AG04450 (cell line): Measurements from ENCODE around the gene KCNA10. TPM values are rescaled to one million over a fixed set of nuclear protein-coding genes. Genes with fewer than 3 reads are reported as not detected.

ENCODE experiments used
- CTCF ChIA-PET: fragments of 300-600, 350-600 bp; formaldehyde crosslinking; extraction: SDS; loops from one replicate; lab custom pipeline; 2022; ENCODE audit warnings: antibody characterized with exemption, inconsistent platforms; lab: Charles Lee
- POLR2A ChIA-PET: fragments of 350-600 bp; formaldehyde crosslinking; extraction: SDS; loops from one replicate; lab custom pipeline; 2021; ENCODE audit warnings: antibody characterized with exemption, inconsistent platforms; lab: Yijun Ruan, JAX
- DNase-seq: peaks from one replicate; pipeline ENCODE4 v3.0.0-alpha.2; 2011; ENCODE audit warnings: low read depth, low spot score
- H3K27ac ChIP-seq: one replicate; pipeline ENCODE4 v1.5.1; 2012; ENCODE audit warnings: low read depth, low read length, control low read depth
- H3K27me3 ChIP-seq: one replicate; pipeline ENCODE4 v1.6.0; 2012; ENCODE audit warnings: low read length; ENCODE audit not compliant: control insufficient read depth, insufficient read depth
- H3K4me3 ChIP-seq: 2 replicates; pipeline ENCODE4 v1.5.1; 2011; ENCODE audit warnings: mild to moderate bottlenecking, low read depth, low read length, control low read depth
- H3K9me3 ChIP-seq: 2 replicates; pipeline ENCODE4 v1.5.1; 2012; ENCODE audit warnings: low read length; ENCODE audit not compliant: control insufficient read depth, insufficient read depth
- polyA plus RNA-seq: library from polyadenylated mRNA; depleted of rRNA; stranded (reverse); fragments of >200 nt; gene quantifications from 2 replicates; pipeline ENCODE4 v1.2.3, GENCODE V29; 2011
- TF ChIP-seq, protein P1 (sequence below): IDR thresholded peaks from 2 replicates; pipeline ENCODE4 v1.5.1; 2011; ENCODE audit warnings: low read depth, low read length, control low read depth, inconsistent platforms

KCNA10 gene
- polyA plus RNA-seq, 1 experiment, result not detected

DNA sequence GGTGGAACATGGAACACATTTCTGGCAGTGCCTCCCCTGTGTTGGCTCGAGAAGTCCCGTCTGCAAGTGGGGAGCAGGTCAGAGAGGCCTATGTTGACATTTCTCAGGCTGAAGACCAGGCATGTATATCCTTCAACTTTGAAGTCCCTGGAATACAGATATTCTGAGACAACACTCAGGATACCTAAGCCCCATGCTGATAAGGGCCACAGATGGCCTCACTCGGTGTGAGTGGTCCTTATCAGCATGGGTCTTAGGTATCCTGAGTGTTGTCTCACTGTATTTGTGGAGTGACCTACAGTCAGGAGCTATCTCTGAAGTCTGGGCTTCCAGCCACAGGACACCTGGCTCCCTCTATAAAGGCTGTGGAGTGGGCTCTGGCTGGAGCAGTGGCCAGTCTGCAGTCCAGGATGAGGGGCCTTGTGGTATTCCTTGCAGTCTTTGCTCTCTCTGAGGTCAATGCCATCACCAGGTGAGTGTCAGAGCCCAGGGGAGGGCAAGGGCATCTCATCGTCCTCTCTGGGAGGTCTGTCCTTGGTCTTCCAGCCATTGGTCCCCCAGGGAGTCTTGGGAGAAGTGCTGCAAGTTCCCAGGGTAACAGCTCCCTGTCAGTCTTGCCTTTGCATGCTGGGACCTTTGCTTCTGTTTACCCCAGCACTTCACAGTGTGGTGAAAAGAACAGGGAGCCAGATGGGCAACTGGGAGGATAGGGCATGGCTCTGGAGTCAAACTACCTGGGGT lies 38.4 kb downstream of the KCNA10 start:
- H3K27ac ChIP-seq, result no peak overlapping the region
- H3K27me3 ChIP-seq, result peaks cover 21% of the 10 kb centered on the region
- ChIA-PET CTCF (interaction anchor here (1.0 to 2.6 kb wide), 7 partner anchors 16 to 278 kb away, joined by 3 to 18 read pairs (median 4); no protein-coding TSS in a partner anchor), POLR2A (no interaction called here)
- no peak for DNase-seq
- H3K9me3 ChIP-seq, result no peaks in the 10 kb centered on the region
- TF ChIP-seq, protein P1, sequence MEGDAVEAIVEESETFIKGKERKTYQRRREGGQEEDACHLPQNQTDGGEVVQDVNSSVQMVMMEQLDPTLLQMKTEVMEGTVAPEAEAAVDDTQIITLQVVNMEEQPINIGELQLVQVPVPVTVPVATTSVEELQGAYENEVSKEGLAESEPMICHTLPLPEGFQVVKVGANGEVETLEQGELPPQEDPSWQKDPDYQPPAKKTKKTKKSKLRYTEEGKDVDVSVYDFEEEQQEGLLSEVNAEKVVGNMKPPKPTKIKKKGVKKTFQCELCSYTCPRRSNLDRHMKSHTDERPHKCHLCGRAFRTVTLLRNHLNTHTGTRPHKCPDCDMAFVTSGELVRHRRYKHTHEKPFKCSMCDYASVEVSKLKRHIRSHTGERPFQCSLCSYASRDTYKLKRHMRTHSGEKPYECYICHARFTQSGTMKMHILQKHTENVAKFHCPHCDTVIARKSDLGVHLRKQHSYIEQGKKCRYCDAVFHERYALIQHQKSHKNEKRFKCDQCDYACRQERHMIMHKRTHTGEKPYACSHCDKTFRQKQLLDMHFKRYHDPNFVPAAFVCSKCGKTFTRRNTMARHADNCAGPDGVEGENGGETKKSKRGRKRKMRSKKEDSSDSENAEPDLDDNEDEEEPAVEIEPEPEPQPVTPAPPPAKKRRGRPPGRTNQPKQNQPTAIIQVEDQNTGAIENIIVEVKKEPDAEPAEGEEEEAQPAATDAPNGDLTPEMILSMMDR, result no peak
- no peak overlapping the region for H3K4me3 ChIP-seq

DNA sequence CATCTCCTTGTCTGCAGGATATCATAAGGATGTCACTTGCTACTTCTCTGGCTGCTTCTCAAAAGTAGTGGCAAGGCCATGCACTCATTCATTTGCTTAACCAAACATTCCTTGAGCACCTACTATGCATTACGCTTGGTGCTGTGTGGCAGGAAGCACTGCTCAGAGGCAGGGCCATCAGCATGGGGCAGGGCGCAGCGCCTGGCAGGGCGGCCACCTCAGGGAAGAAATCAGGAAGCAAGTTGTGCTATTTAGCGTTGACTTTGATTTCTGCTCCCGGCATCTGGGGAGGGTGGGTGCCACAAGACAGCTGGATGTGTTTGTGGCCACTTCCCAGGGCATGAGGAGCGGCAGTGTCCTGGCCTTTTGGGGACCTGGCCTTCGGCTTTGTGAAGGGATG lies 40.1 kb downstream of the KCNA10 start:
- Histone ChIP-seq H3K9me3 (no peaks in the 10 kb centered on the region), H3K27ac (no peak overlapping the region), H3K4me3 (no peak overlapping the region), H3K27me3 (peaks cover 18% of the 10 kb centered on the region)
- TF ChIP-seq, protein P1, result no peak
- POLR2A ChIA-PET, result no interaction called here
- no peak for DNase-seq
- CTCF ChIA-PET, result interaction anchor here (1.0 to 4.3 kb wide), 3 partner anchors 17 to 271 kb away, joined by 3 to 24 read pairs (median 4); no protein-coding TSS in a partner anchor

DNA sequence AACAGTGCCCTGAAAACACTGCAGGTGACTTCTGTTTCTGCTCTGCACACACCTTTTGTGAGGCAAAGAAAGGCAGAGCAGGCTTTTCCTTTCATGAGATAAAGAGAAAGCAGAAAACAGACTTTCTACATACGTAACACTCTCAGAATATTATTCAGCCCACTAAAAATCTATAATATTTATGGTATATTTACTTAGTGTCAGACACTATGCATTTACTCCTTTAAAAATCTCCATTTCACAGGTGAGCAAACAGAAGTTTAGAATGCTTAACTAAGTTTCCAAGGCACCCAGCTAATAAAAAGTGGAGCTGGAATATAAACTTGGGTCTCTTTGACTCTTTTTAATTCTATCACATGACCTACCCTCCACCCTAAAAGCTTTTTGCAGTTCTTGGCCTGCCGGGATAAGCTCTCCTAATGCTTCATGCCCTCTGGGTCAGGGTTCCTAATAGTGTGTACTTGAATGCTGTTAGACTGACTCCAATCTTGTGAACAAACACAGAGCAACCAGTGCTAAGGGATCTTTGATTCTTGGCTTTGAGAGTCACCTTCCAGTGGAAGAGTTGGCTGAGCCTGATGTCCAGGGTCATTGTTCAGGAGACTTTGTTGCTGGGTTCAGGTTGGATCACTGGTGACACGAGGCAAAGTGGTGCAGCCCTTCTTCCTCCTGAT lies 40.9 kb downstream of the KCNA10 start:
- ChIA-PET CTCF (interaction anchor here (1.0 to 4.3 kb wide), 3 partner anchors 18 to 271 kb away, joined by 3 to 24 read pairs (median 4); no protein-coding TSS in a partner anchor), POLR2A (no interaction called here)
- DNase-seq, result no peak
- Histone ChIP-seq H3K9me3 (no peaks in the 10 kb centered on the region), H3K27me3 (peaks cover 10% of the 10 kb centered on the region), H3K4me3 (no peak overlapping the region), H3K27ac (no peak overlapping the region)
- TF ChIP-seq, protein P1, result no peak

DNA sequence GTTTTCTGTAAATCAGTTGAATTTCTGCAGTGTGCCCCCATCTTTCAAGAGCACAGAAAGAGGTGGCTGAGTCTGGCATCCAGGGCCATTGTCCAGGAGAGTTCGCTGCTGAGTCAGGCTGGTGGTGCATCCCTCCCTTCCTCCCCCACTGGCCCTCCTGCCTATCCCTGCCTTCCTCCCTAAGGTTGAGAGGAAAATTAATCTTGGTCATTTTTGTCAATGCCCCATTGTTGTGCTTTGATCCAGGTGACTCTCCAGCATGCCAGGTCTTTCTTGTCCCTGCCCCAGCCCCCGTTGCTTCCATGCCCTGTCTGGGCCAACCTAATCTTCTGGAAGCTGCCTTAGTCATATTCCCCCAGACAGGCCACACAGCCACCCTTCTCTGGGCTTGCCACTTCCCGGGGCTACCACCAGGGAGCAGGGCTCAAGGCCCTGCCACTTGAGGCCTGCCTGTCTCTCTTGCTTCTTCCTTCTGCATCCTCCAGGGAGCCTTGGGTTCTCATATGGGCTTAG lies 41.5 kb downstream of the KCNA10 start:
- ChIA-PET POLR2A (no interaction called here), CTCF (interaction anchor here (1.0 to 4.3 kb wide), 4 partner anchors 17 to 276 kb away, joined by 3 to 24 read pairs (median 4); no protein-coding TSS in a partner anchor)
- H3K9me3 ChIP-seq, result no peaks in the 10 kb centered on the region
- peaks cover 7% of the 10 kb centered on the region for H3K27me3 ChIP-seq
- TF ChIP-seq, protein P1, result no peak; the same call in 1 of the 2 replicates
- no peak overlapping the region for H3K27ac ChIP-seq
- no peak overlapping the region for H3K4me3 ChIP-seq
- DNase-seq, result no peak

DNA sequence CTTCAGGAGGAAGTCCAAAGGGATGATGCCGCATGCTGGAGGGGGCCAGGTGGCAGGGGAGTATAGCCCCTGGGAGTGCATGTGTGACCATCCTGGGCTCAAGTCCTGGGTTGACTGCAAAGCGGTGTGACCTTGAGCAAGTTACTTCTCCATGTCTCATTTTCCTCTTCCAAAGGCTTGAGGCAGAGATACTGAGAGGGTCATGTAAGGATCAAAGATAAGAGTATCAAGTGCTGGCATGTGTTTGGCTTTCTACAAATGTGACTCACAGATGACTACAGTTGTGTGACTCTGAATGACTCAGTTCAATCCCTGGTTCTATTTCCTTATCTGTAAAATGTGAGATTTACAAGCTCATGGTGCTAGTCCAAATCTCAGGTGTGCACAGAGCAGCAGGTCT lies 41.9 kb downstream of the KCNA10 start:
- no peak overlapping the region for H3K4me3 ChIP-seq
- no peaks in the 10 kb centered on the region for H3K9me3 ChIP-seq
- H3K27ac ChIP-seq, result no peak overlapping the region
- CTCF ChIA-PET, result interaction anchor here (1.0 to 4.3 kb wide), 4 partner anchors 17 to 276 kb away, joined by 3 to 24 read pairs (median 4); no protein-coding TSS in a partner anchor
- TF ChIP-seq, protein P1, result no peak
- DNase-seq, result peak; percentile 16
- H3K27me3 ChIP-seq, result peaks cover 7% of the 10 kb centered on the region
- POLR2A ChIA-PET, result no interaction called here
